Neural progenitor cell (in vitro differentiated cells): Measurements from ENCODE around the gene GUCD1.

Experiments
- EZH2 ChIP-seq: fragments of 200-600 bp; sonication (generic); IDR thresholded peaks from 2 replicates; pipeline ENCODE4 v1.6.1; 2017; ENCODE audit warnings: antibody characterized with exemption, mild to moderate bottlenecking, moderate library complexity
- EZH2phosphoT487 ChIP-seq: fragments of 200-600 bp; sonication (generic); IDR thresholded peaks from 2 replicates; pipeline ENCODE4 v1.6.1; 2017; ENCODE audit warnings: antibody characterized with exemption
- TF ChIP-seq, protein P1 (sequence below): fragments of 200-600 bp; sonication (generic); IDR thresholded peaks from 2 replicates; pipeline ENCODE4 v1.5.1; 2017; ENCODE audit warnings: antibody characterized with exemption, mild to moderate bottlenecking

- TF ChIP-seq, protein P1, sequence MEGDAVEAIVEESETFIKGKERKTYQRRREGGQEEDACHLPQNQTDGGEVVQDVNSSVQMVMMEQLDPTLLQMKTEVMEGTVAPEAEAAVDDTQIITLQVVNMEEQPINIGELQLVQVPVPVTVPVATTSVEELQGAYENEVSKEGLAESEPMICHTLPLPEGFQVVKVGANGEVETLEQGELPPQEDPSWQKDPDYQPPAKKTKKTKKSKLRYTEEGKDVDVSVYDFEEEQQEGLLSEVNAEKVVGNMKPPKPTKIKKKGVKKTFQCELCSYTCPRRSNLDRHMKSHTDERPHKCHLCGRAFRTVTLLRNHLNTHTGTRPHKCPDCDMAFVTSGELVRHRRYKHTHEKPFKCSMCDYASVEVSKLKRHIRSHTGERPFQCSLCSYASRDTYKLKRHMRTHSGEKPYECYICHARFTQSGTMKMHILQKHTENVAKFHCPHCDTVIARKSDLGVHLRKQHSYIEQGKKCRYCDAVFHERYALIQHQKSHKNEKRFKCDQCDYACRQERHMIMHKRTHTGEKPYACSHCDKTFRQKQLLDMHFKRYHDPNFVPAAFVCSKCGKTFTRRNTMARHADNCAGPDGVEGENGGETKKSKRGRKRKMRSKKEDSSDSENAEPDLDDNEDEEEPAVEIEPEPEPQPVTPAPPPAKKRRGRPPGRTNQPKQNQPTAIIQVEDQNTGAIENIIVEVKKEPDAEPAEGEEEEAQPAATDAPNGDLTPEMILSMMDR: no peak
- TF ChIP-seq EZH2 (no peak), EZH2phosphoT487 (no peak)
Measured at GRCh38 chr22:24591286-24591830, 36.4 kb upstream of the GUCD1 start.
